Measurements from ENCODE around the gene MTHFD1. TPM values are rescaled to one million over a fixed set of nuclear protein-coding genes. Genes with fewer than 3 reads are reported as not detected.

MTHFD1 gene
- total RNA-seq, 1 donor from 2014 or later = 43.7 TPM

GRCh38 chr14:64467101-64467500 is 78.9 kb downstream of the MTHFD1 start:
- DNase-seq (ENCODE audit: low spot score) = no peak
- Mint-ChIP-seq H3K4me1 (ENCODE audit: unreplicated experiment) (peaks cover 6% of the 10 kb centered on the region), H3K4me3 (ENCODE audit: unreplicated experiment) (no peak overlapping the region), H3K9me3 (ENCODE audit: unreplicated experiment) (no peaks in the 10 kb centered on the region), H3K36me3 (ENCODE audit: low read depth, unreplicated experiment) (no peaks in the 10 kb centered on the region), H3K27me3 (ENCODE audit: unreplicated experiment) (peaks cover 2% of the 10 kb centered on the region), H3K27ac (ENCODE audit: unreplicated experiment) (no peak overlapping the region)
- TF ChIP-seq CTCF (IDR thresholded peaks at IDR 0.05; ENCODE audit: unreplicated experiment) = no peak

GRCh38 chr14:64467566-64467965 is 79.4 kb downstream of the MTHFD1 start:
- Mint-ChIP-seq H3K27ac (ENCODE audit: unreplicated experiment) (no peak overlapping the region), H3K36me3 (ENCODE audit: low read depth, unreplicated experiment) (no peaks in the 10 kb centered on the region), H3K27me3 (ENCODE audit: unreplicated experiment) (peaks cover 2% of the 10 kb centered on the region), H3K4me1 (ENCODE audit: unreplicated experiment) (peaks cover 6% of the 10 kb centered on the region), H3K4me3 (ENCODE audit: unreplicated experiment) (no peak overlapping the region), H3K9me3 (ENCODE audit: unreplicated experiment) (no peaks in the 10 kb centered on the region)
- no peak for TF ChIP-seq CTCF (IDR thresholded peaks at IDR 0.05; ENCODE audit: unreplicated experiment)
- no peak for DNase-seq (ENCODE audit: low spot score)

GRCh38 chr14:64468451-64468850 is 80.3 kb downstream of the MTHFD1 start:
- Mint-ChIP-seq H3K4me3 (ENCODE audit: unreplicated experiment) (no peak overlapping the region), H3K27ac (ENCODE audit: unreplicated experiment) (no peak overlapping the region), H3K9me3 (ENCODE audit: unreplicated experiment) (no peaks in the 10 kb centered on the region), H3K27me3 (ENCODE audit: unreplicated experiment) (no peaks in the 10 kb centered on the region), H3K4me1 (ENCODE audit: unreplicated experiment) (peaks cover 6% of the 10 kb centered on the region), H3K36me3 (ENCODE audit: low read depth, unreplicated experiment) (no peaks in the 10 kb centered on the region)
- no peak for DNase-seq (ENCODE audit: low spot score)
- no peak for TF ChIP-seq CTCF (IDR thresholded peaks at IDR 0.05; ENCODE audit: unreplicated experiment)

GRCh38 chr14:64474041-64474440 is 85.9 kb downstream of the MTHFD1 start:
- Mint-ChIP-seq H3K36me3 (ENCODE audit: low read depth, unreplicated experiment) (no peaks in the 10 kb centered on the region), H3K9me3 (ENCODE audit: unreplicated experiment) (no peaks in the 10 kb centered on the region), H3K4me3 (ENCODE audit: unreplicated experiment) (no peak overlapping the region), H3K4me1 (ENCODE audit: unreplicated experiment) (no peaks in the 10 kb centered on the region), H3K27me3 (ENCODE audit: unreplicated experiment) (peaks cover 2% of the 10 kb centered on the region), H3K27ac (ENCODE audit: unreplicated experiment) (no peak overlapping the region)
- no peak for DNase-seq (ENCODE audit: low spot score)
- no peak for TF ChIP-seq CTCF (IDR thresholded peaks at IDR 0.05; ENCODE audit: unreplicated experiment)

GRCh38 chr14:64474698-64475097 is 86.5 kb downstream of the MTHFD1 start:
- peaks cover 2% of the 10 kb centered on the region for H3K27me3 Mint-ChIP-seq (ENCODE audit: unreplicated experiment)
- H3K4me1 Mint-ChIP-seq (ENCODE audit: unreplicated experiment) = no peaks in the 10 kb centered on the region
- no peak overlapping the region for H3K27ac Mint-ChIP-seq (ENCODE audit: unreplicated experiment)
- H3K36me3 Mint-ChIP-seq (ENCODE audit: low read depth, unreplicated experiment) = no peaks in the 10 kb centered on the region
- no peak overlapping the region for H3K4me3 Mint-ChIP-seq (ENCODE audit: unreplicated experiment)
- no peak for DNase-seq (ENCODE audit: low spot score)
- no peaks in the 10 kb centered on the region for H3K9me3 Mint-ChIP-seq (ENCODE audit: unreplicated experiment)
- TF ChIP-seq CTCF (IDR thresholded peaks at IDR 0.05; ENCODE audit: unreplicated experiment) = no peak

All from endothelial cell (in vitro differentiated cells).